Rectal smooth muscle tissue (tissue), 1 donor: Measurements from ENCODE around the gene PRRT4.

Source experiments
- H3K27ac ChIP-seq: one replicate; pipeline ENCODE4 v1.7.0; 2013; ENCODE audit warnings: low read depth, low read length, inconsistent platforms
- H3K27me3 ChIP-seq: one replicate; pipeline ENCODE4 v1.7.0; 2013; ENCODE audit warnings: low read length; ENCODE audit not compliant: control insufficient read depth, insufficient read depth
- H3K36me3 ChIP-seq: one replicate; pipeline ENCODE4 v1.7.0; 2013; ENCODE audit warnings: low read length; ENCODE audit not compliant: control insufficient read depth, insufficient read depth
- H3K4me1 ChIP-seq: one replicate; pipeline ENCODE4 v1.7.0; 2013; ENCODE audit warnings: low read length; ENCODE audit not compliant: control insufficient read depth, insufficient read depth
- H3K4me3 ChIP-seq: one replicate; pipeline ENCODE4 v1.7.0; 2013; ENCODE audit warnings: low read length
- H3K9ac ChIP-seq: one replicate; pipeline ENCODE4 v1.7.0; 2013; ENCODE audit warnings: low read length

Gene PRRT4

DNA sequence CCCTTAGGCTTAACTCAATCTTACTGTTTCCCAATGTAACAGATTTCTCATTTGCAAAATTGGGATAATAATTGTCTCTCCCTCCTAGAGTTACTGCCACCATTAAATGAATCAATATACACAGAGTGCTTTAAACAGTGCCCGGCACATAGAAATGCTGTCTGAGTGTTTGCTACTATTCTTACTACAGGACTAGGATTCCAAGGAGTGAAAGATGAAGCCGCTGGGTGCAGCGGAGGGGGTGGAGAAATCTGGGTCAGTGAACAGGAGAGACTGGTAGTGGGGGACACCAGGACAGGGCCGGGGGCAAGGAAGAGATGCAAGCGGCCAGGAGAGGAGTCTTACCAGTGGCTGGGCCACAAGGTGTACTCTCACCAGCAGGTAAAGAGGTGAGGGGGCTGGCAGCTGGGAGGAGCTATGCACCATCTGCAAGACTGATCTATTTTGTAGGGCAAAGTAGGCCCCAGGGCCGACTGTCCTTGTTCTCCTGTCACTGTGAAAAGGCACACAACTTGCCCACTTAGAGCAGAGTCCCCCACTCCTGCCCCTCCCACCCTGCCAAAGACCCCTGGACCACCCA, 18.5 kb upstream of the PRRT4 start:
- H3K27me3 ChIP-seq, result no peaks in the 10 kb centered on the region
- H3K4me1 ChIP-seq, result no peaks in the 10 kb centered on the region
- no peak overlapping the region for H3K4me3 ChIP-seq
- no peak overlapping the region for H3K27ac ChIP-seq
- no peak overlapping the region for H3K9ac ChIP-seq
- H3K36me3 ChIP-seq, result no peaks in the 10 kb centered on the region

DNA sequence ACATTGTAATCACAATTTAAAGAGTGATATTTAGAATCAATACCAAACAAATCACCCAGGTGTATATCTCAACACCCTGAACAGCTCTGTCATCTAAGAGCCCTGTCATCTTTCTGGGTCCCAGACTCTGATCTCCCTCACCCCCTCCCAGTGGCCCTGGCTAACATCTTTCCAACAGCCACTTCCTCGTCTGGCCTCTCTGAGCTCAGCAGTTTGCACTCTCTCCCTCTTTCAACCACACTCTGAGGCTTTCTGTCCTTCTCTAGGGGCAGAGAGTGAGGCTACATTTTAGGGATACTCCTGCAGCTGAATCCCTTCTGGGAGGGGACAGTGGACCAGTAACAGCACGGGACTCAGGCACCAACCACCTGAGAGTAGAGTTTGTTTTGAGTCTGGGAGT, 17.1 kb upstream of the PRRT4 start:
- Histone ChIP-seq H3K9ac (no peak overlapping the region), H3K4me3 (no peak overlapping the region), H3K36me3 (no peaks in the 10 kb centered on the region), H3K27ac (no peak overlapping the region), H3K4me1 (no peaks in the 10 kb centered on the region), H3K27me3 (no peaks in the 10 kb centered on the region)

DNA sequence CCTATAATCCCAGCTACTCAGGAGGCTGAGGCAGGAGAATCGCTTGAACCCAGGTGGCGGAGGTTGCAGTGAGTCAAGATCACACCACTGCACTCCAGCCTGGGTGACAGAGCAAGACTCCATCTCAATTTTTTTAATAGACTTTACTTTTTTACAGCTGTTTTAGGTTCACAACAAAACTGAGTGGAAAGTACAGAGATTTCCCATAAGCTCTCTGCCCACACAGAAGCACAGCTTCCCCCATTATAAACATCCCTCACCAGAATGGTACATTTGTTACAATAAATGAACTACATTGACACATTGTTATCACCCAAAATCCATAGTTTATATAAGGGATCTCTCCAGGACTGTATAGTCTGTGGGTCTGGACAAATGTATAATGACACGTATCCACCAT, 14.6 kb upstream of the PRRT4 start:
- H3K27me3 ChIP-seq, result no peaks in the 10 kb centered on the region
- H3K4me1 ChIP-seq, result no peaks in the 10 kb centered on the region
- H3K27ac ChIP-seq, result no peak overlapping the region
- H3K9ac ChIP-seq, result no peak overlapping the region
- no peak overlapping the region for H3K4me3 ChIP-seq
- H3K36me3 ChIP-seq, result no peaks in the 10 kb centered on the region

DNA sequence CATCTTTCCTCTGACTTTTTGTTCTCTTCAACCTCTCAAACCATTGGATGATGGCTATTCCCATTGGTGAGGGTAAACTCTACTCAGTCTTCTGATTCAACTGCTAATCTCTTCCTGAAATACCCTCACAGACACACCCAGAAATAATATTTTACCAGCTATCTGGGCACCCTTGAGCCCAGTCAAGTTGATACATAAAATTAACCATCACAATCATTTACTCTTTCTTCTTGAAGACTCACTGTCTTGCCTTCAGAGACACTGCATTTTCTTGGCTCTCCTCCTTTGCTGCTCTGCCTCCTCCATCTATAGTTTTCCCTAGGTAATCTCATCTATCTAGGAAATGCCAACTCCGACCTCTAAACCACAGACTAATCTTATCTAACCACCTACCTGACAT, 12.6 kb upstream of the PRRT4 start:
- Histone ChIP-seq H3K27ac (no peak overlapping the region), H3K9ac (no peak overlapping the region), H3K4me3 (no peak overlapping the region)

DNA sequence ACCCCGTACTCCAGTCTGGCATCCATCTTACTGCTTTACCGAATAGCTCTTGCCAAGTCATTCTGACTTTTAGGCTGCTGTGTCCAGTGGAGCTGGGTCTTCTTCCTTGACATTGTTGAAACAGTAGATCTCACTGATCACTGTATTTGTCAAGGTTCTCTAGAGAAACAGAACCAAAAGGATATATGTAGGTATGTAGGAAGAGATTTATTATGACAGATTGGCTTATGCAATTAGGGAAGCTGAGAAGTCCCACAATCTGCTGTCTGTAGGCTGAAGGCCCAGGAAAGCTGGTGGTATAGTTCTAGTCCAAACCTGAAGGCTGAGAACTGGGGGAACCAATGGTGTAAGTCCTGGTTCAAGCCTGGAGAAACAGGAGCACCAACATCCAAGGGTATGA, 12.1 kb upstream of the PRRT4 start:
- H3K27ac ChIP-seq, result no peak overlapping the region
- no peaks in the 10 kb centered on the region for H3K4me1 ChIP-seq
- H3K4me3 ChIP-seq, result no peak overlapping the region
- H3K36me3 ChIP-seq, result no peaks in the 10 kb centered on the region
- no peaks in the 10 kb centered on the region for H3K27me3 ChIP-seq
- H3K9ac ChIP-seq, result no peak overlapping the region

More for the DNA sequence above, 12.6 kb upstream of the PRRT4 start:
- H3K36me3 ChIP-seq, result no peaks in the 10 kb centered on the region
- no peaks in the 10 kb centered on the region for H3K4me1 ChIP-seq
- no peaks in the 10 kb centered on the region for H3K27me3 ChIP-seq

DNA sequence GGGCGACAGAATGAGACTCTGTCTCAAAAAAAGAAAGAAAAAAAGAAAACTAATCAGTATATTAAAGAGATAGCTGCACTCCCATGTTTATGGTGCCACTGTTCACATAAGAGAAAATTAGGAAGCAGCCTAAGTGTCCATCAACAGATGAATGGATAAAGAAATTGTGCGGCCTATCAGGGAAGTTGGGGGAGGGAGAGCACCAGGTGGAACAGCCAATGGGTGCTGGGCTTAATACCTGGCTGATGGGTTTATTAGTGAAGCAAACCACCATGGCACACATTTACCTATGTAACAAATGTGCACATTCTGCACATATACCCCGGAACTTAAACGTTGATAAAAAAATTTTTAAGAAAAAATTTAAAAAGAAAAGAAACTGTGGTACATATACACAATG, 9.0 kb upstream of the PRRT4 start:
- Histone ChIP-seq H3K4me3 (no peak overlapping the region), H3K36me3 (no peaks in the 10 kb centered on the region), H3K27ac (no peak overlapping the region), H3K9ac (no peak overlapping the region), H3K27me3 (no peaks in the 10 kb centered on the region), H3K4me1 (no peaks in the 10 kb centered on the region)

DNA sequence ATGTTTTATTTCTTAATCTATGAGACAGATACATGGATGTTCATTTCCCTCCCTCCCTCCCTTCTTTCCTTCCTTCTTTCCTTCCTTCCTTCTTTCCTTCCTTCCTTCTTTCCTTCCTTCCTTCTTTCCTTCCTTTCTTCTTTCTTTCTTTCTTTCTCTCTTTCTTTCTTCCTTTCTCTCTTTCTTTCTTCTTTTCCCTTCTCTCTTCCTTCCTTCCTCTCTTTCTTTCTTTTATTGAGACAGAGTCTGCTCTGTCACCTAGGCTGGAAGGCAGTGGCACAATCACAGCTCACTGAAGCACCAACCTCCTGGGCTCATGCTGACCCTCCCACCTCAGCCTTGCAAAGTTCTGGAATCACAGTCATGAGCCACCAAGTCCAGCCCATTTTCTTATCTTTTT, 5.5 kb upstream of the PRRT4 start:
- no peak overlapping the region for H3K9ac ChIP-seq
- H3K27me3 ChIP-seq, result peaks cover 2% of the 10 kb centered on the region
- H3K4me3 ChIP-seq, result no peak overlapping the region
- H3K27ac ChIP-seq, result no peak overlapping the region
- H3K36me3 ChIP-seq, result no peaks in the 10 kb centered on the region
- H3K4me1 ChIP-seq, result no peaks in the 10 kb centered on the region

DNA sequence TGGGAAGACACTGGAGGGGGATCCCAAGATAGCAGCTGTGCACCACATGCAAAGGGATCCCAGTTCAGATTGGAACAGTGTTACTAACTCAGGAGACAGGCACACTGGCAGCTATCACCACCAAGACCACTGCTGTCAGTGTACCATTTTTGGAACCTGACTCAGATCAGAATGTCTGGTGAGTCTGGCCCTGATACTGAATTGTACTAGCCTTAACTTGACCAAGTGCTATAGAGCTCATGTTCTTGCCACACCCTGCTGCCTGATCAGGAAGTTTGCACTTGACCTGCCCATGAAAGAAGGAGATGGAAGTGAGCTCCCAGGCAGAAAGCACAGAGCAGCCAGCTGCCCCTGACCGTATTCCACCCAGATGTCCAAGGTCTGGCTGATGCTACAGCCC, 4.8 kb upstream of the PRRT4 start:
- no peak overlapping the region for H3K9ac ChIP-seq
- H3K27ac ChIP-seq, result no peak overlapping the region
- H3K36me3 ChIP-seq, result no peaks in the 10 kb centered on the region
- H3K27me3 ChIP-seq, result peaks cover 3% of the 10 kb centered on the region
- no peak overlapping the region for H3K4me3 ChIP-seq
- H3K4me1 ChIP-seq, result no peaks in the 10 kb centered on the region

DNA sequence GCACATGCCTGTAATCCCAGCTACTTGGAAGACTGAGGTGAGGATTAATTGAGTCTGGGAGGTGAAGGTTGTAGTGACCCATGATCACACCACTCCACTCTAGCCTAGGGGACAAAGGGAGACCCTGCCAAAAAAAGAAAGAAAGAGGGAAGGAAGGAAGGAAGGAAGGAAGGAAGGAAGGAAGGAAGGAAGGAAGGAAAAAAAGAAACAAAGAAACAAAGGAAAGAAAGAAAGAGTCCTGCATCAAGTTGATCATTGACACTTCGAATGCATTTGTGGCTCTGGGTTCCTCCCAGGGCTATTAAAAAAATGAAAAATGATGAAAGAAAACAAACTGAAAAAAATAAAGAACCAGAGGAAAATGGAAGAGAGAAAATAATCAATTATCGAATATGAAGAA, 3.9 kb upstream of the PRRT4 start:
- no peak overlapping the region for H3K9ac ChIP-seq
- no peaks in the 10 kb centered on the region for H3K4me1 ChIP-seq
- no peak overlapping the region for H3K4me3 ChIP-seq
- peaks cover 3% of the 10 kb centered on the region for H3K27me3 ChIP-seq
- H3K27ac ChIP-seq, result no peak overlapping the region
- H3K36me3 ChIP-seq, result no peaks in the 10 kb centered on the region

DNA sequence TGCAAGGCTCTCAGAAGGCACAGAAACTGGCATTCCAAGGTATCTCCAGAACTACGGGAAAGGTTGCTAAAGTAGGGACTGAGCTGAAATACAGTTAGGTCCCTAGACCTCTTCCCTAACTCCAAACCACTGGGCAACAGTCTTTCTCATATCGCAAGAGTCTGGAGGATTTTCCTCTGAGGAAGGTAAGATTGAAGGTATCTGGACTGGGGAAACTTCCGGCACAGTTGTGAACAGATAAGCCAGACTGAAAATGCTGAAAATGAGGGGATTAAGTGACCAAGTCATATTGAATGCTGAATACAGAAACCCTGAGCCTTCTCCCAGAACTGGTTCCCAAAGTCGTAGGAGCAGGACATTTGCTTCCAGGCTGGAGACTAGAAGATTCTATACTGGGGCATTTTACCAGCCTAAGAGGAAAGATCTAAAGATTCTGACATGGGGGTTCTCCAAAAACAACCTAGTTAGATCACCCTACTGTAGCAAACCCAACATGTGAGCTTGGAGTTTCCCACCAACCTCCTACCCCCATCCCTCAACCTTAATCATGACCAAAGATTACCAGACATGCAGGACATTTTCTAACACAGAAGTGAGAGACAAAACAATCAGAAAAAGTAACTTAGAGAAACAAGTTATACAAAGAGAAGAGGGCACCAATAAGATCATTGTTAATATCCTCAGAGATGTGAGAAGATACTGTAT, 2.8 kb upstream of the PRRT4 start:
- no peaks in the 10 kb centered on the region for H3K4me1 ChIP-seq
- H3K27me3 ChIP-seq, result peaks cover 3% of the 10 kb centered on the region
- H3K4me3 ChIP-seq, result no peak overlapping the region
- H3K36me3 ChIP-seq, result no peaks in the 10 kb centered on the region
- H3K9ac ChIP-seq, result no peak overlapping the region
- no peak overlapping the region for H3K27ac ChIP-seq

DNA sequence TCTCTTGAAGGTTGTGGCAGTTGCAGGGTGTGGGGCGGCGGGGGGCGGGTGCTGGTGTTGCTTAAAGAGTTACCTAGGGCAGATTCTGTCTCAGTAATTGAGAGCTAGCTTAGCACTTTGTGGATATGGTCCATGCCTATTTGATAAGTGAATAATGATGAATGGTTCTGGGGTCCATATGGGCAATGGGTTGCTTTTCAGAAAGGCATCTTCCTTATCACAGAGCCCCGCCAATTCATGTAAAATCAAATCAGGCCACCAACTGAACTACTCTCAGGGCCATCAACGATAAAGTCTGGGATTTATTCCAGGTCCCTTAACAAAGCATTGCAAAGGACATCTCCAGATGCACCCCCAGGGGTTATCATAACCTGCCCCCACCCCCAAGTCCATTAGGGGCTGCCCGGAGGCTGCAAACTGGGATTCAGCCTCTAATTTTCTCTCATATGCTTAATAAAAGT, 1.8 kb upstream of the PRRT4 start:
- Histone ChIP-seq H3K36me3 (no peaks in the 10 kb centered on the region), H3K9ac (no peak overlapping the region), H3K27ac (no peak overlapping the region), H3K27me3 (peaks cover 3% of the 10 kb centered on the region), H3K4me1 (no peaks in the 10 kb centered on the region), H3K4me3 (no peak overlapping the region)

DNA sequence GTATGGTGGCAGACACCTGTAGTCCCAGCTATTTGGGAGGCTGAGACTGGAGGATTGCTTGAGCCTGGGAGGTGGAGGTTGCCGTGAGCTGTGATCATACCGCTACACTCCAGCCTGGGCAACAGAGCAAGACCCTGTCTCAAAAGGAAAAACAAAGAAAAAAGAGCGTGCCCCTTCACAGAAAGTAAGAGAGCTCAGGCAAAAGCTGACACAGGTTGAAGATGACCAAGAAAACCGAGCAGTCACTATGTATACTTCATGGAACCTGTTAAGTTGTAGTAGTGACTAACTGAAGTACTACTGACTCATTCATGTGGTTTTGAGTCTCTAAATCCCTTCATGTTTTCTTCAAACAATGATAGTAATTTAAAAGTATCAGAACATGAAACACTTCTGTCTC, 1.2 kb upstream of the PRRT4 start:
- Histone ChIP-seq H3K27ac (no peak overlapping the region), H3K4me1 (no peaks in the 10 kb centered on the region), H3K4me3 (no peak overlapping the region), H3K36me3 (no peaks in the 10 kb centered on the region), H3K9ac (no peak overlapping the region), H3K27me3 (peaks cover 3% of the 10 kb centered on the region)

DNA sequence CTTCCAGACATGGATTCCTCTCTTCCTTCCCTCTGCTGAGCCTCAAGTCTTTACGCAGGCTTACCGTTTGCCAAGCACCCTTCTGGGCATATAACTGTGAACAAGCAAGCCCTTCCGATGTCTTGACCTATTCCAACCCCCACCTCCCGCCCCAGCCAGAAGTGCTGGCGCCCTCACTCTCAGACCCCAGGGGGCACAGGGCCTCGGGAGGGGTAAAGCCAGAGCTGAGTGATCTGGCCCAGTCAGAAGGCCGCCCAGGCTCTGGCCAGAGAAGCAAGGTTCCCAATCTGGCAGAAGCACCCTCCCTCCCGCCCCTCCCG, 1.2 kb downstream of the PRRT4 start:
- Histone ChIP-seq H3K36me3 (no peaks in the 10 kb centered on the region), H3K4me1 (no peaks in the 10 kb centered on the region), H3K27ac (no peak overlapping the region), H3K27me3 (peaks cover 6% of the 10 kb centered on the region), H3K9ac (no peak overlapping the region), H3K4me3 (no peak overlapping the region)
